Peyer's patch (tissue), 4 donors: Measurements from ENCODE around the gene PAN2.
"Not testable (repeated sequence)": the region's sequence is repeated elsewhere in the genome, so short reads cannot be mapped to it uniquely, and the experiment has no call there.

Source experiments
- POLR2A ChIP-seq, 2 donors: fragments of 450-650 bp; IDR thresholded peaks; one replicate each; pipeline ENCODE4 v1.5.1; 2017; ENCODE audit warnings: antibody characterized with exemption in 2 of 2, mild to moderate bottlenecking in 2 of 2, moderate library complexity in 2 of 2
- TF ChIP-seq, protein P1 (sequence below), 6 experiments: fragments of 450-650 bp in 4 of 6; fragments of 200-600 bp in 2 of 6; sonication (generic) in 1 of 6; IDR thresholded peaks; one replicate each; pipeline ENCODE4 v1.5.1; 2017 to 2019; ENCODE audit warnings: antibody characterized with exemption in 6 of 6, mild to moderate bottlenecking in 3 of 6, moderate library complexity in 1 of 6

DNA sequence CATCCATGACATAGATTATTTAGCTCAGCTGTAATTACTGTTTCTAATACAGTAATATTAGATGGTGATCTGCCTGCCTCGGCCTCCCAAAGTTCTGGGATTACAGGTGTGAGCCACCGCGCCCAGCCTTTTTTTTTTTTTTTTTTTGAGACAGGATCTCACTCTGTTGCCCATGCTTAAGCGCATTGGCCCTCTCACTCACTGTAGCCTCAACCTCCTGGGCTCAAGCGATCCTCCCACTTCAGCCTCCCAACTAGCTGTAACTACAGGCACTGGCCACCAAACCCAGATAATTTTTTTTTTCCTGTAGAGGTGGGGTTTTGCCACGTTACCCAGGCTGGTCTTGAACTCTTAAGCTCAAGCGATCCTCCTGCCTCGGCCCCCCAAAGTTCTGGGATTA lies 1.7 kb upstream of the PAN2 start:
- TF ChIP-seq, protein P1, sequence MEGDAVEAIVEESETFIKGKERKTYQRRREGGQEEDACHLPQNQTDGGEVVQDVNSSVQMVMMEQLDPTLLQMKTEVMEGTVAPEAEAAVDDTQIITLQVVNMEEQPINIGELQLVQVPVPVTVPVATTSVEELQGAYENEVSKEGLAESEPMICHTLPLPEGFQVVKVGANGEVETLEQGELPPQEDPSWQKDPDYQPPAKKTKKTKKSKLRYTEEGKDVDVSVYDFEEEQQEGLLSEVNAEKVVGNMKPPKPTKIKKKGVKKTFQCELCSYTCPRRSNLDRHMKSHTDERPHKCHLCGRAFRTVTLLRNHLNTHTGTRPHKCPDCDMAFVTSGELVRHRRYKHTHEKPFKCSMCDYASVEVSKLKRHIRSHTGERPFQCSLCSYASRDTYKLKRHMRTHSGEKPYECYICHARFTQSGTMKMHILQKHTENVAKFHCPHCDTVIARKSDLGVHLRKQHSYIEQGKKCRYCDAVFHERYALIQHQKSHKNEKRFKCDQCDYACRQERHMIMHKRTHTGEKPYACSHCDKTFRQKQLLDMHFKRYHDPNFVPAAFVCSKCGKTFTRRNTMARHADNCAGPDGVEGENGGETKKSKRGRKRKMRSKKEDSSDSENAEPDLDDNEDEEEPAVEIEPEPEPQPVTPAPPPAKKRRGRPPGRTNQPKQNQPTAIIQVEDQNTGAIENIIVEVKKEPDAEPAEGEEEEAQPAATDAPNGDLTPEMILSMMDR (IDR thresholded peaks at IDR 0.05), result not testable (repeated sequence)
- TF ChIP-seq POLR2A (IDR thresholded peaks at IDR 0.05), result not testable (repeated sequence)
